CD1c-positive myeloid dendritic cell (primary cell): ENCODE results near the gene NFATC2.
"Not testable (repeated sequence)": the region's sequence is repeated elsewhere in the genome, so short reads cannot be mapped to it uniquely, and the experiment has no call there.

Source experiments
- DNase-seq: peaks from one replicate; pipeline ENCODE4 v3.0.0-alpha.2; 2016; ENCODE audit errors: extremely low spot score

NFATC2 gene

GRCh38 chr20:51540074-51540473 is 2.4 kb downstream of the NFATC2 start:
- not testable (repeated sequence) for DNase-seq

DNA sequence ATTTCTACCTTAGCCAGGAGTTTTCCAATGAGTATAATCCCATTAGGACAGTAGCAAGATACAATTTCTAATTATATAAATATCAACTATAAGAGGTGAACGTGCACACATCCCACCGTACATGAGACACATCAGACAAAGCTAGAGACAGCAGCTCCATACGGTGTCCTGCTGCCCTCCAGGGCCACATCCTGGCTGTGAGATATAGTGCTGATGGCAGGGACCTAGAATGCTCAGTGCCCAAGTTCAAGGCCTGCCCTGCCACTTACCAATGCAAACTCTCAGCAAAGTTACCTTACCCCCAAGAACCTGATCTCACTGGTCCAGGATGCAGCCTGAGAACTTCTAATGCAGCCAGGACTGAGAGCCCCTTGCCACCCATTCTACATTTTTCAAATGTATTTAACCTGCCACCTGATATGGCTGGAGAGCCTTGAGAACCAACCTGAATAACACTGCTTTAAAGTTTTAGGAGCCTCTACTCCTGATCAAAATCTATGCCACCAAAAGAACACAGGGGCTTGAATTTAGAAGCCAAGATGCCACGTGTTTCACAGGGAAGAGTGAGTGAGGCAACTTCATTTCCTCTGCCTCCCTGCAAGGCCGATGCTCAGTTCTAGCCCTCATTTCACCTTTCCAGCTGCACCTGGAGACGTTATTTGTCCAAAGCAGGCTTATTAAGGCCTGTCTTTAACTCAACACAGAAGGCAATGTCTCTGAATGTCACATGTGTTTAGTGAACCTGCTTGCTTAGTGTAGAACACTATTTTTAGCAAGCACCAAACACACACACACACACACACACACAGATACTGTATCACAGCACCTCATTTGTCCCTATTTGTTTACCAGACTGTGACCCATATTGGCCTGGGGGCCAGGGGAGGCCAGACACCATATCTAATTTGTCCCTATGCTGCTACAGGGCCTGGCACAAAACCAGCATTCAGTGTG is 6.1 kb downstream of the NFATC2 start:
- DNase-seq = no peak

DNA sequence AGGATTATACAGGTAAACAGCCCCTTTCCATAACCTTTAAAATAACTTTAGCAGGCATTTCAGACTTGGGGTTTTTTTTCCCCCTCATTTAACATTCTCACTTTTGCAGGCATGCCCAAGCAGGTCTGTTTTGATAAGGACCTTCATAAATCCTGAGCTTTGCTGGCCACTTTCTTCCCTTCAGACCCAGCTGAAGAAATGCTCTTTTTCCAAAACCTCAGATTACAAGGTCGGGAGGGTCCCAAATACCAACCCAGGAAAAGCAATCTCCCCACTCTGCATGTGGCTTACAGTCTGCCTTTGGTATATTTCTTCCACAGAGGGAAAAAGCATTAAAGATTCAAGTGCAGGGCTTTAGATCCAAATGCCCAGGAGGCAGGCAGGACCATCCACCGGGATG is 6.8 kb downstream of the NFATC2 start:
- DNase-seq = no peak

DNA sequence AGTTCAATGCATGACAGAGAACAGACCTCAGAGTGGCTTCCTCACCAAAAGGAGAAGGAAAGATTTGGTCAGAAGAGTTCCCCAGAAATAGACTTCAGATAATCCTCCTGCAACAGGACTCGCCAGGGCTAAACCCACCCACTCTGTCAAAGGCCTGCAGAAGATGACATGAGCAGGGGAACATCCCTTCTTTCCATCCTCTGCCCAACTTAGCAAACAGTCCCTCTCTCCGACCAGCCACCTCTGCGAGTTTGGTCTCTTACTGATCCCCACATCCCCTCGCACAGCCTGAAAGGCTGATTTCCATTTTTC is 7.5 kb downstream of the NFATC2 start:
- peak; percentile 86 for DNase-seq

DNA sequence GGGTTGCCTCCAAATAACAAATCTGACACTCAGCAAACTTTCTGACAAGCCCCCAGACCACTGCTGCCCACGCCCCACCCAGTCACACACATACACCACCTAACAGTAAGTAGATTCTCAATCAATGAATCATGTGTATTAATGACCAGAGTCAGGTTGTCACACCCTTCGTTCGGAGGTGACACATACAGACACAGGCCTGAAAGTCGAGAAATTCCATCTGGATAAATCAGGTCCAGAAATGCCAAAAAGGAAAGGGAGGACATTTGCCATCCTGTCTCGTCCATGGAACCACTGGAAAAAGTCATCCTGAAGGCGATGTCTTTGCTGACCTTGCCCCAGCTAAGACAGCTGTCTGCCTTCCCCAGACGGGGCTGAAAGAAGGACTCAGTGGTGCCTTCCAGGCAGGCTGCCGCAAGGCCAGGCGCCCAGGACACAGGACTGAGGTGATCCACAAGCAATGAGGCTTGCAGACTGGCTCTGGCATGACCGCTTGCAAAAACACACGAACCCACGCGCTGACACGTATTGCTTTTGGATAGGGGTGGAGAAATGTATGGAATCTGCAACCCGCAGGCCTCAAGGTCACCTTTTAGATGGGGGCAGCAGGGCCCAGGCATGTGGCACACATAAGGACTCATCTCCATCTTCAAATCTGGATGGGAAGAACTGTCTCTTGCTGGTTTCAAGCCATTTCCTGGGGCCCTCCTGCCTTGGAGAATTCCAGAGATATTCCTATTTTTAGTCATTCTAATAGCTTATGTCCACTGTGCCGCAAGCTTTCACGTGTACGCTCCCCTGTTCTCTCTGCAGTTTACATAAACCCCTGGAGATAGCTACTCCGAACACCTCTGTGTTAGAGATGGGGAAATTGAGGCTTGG is 9.0 kb downstream of the NFATC2 start:
- DNase-seq = no peak

DNA sequence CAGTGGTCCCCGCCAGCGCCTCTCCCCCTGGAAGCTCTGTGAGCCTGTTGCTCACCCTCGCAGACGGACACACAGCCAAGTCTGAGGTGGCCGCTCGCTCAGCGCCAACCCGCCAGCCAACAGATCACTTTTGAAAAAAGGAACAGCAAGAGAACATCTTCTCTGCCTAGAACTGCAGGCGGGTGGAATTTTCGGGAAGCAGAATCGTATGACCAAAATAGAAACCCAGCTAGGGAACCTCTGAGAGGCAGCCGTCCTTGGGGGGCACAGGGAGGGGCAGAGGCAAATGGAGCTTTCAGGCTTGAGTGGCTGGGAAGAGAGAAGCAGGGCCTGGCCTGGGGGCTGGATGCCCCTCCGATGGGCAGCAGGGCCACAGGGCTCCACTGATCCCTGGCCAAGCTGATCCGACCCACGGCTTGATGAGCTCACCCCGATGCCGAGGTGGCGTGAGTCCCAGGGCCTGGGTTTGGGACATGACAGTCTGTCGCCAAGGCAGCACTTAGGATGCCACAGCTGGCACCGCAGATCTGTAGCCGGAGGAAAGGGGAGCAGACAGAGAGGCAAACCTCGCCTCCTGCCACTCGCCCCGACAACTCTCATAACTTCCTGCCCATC is 9.8 kb downstream of the NFATC2 start:
- peak; percentile 89 for DNase-seq

- DNase-seq = peak; percentile 23
Measured at GRCh38 chr20:51531712-51532456, 10.6 kb downstream of the NFATC2 start.

GRCh38 chr20:51531141-51531710 is 11.3 kb downstream of the NFATC2 start:
- peak; percentile 23 for DNase-seq

DNA sequence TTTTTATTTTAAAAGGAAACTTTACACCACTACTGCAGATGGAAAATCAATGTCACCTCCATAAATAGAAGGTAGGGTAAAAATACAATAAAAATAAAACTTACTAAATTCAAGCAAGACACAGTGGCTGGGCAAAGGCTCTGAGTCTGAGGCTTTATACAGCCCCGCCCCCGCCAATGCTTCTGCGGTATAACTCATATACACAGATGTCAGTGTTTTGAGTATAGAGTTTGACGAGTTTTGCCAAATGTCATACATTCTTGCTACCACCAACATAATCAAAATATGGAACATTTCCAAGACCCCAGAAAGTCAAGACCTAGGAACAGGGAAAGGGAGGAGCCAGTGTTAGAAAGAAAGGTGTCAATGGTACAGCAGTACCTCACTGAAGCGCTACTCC is 12.8 kb downstream of the NFATC2 start:
- no peak for DNase-seq

GRCh38 chr20:51529081-51529681 is 13.3 kb downstream of the NFATC2 start:
- no peak for DNase-seq

DNA sequence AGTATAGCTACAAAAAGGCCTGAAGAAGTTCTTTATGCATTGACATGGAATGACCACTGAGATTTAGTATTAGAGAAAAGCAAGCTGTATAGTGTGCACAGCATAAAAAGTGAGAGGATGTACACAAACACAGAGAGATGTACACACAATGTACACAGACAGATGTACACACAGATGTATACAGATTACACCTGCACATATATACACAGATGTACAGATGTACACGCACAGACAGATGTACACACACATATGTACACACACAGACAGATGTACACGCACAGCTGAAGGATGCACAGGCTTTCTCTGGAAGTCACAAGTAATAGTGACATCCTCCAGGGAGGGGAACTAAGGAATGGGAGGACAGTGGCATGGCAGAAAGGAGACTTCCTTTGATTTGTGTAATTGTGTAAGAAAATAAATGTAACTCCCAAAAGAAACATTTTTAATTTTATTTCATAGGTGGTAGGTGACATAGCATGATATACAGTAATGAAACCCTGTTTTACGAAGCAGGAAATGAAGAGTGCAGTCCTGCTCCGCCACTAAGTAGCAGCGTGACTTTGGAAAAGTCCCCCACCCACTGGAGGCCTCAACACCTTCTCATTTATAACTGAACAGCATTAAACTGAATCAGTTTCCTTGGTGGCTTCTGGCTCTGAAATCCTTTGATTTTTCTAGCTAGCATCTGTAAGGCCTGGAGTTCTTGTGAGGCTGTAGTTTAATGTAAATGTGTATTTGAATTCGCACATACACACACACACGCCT is 14.1 kb downstream of the NFATC2 start:
- DNase-seq = peak; percentile 13

DNA sequence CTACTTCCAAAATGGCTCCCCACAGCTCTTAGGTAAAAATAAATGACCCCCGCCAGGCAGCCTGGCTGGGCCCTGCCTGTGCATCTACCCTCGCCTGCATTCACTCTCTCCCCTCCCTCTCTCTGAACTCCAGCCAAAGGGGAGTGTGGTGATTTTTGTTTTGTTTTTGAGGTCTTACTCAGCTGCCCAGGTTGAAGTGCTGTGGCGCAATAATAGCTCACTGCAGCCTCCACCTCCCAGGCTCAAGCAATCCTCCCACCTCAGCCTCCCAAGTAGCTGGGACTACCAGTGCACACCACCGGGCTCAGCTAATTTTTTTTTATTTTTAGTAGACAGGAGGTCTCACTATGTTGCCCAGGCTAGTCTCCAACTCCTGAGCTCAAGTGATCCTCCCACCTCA is 15.8 kb downstream of the NFATC2 start:
- DNase-seq = no peak

DNA sequence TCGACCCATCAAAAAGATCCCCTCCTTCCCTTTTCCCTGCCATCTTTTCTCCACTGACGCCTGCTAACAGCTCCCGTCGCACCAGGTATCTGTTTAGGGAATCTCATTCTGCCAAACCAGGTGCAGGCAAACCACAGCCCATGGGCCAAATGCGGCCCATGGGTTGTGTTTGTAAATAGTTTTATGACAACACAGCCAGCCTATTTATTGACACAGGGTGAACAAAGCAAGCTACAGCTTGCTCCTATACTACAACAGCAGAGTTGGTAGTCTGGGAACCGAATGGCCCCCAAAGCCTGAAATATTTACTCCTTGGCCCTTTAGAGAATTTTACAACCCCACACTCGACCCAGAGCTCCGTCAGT is 16.4 kb downstream of the NFATC2 start:
- DNase-seq = no peak

DNA sequence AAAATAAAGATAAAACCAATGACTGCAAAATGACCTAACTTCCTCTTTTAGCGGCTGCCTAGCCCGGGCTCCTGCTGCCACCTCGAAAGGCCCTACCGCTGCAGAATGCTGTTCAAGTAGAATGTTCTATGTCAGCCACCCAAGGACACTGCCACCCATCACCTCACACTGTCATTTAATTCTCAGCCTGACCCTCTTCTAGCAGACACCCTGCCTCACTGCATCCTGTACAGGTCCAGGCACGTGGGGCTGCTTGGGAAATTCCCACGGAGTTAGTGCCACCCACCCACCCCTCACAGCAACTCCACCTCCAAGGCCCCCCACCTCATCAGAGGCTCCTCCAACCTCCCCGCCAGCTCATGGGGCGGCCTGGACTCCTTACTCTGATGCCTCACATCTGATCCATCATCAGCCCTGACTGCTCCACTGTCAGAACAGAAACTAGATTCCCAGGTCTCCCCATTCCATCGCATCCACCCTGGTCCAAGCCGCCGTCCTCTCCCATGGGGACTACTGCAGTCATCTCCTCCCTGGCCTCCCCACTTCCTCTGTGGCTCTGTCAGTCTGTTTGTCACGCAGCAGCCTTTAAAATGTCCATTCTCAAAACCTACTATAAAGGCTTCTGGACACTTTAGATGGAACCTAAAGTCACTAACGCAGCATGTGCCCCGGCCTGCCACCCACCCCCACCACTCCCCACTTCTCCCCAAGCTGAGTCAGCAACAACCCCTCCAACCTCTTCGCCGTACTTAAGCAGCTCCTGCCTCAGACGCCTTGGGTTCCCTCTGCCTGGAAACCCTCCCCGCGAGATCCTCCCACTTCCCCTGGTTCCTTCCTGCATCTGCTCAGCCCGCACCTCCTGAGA is 17.0 kb downstream of the NFATC2 start:
- DNase-seq = peak; percentile 59

DNA sequence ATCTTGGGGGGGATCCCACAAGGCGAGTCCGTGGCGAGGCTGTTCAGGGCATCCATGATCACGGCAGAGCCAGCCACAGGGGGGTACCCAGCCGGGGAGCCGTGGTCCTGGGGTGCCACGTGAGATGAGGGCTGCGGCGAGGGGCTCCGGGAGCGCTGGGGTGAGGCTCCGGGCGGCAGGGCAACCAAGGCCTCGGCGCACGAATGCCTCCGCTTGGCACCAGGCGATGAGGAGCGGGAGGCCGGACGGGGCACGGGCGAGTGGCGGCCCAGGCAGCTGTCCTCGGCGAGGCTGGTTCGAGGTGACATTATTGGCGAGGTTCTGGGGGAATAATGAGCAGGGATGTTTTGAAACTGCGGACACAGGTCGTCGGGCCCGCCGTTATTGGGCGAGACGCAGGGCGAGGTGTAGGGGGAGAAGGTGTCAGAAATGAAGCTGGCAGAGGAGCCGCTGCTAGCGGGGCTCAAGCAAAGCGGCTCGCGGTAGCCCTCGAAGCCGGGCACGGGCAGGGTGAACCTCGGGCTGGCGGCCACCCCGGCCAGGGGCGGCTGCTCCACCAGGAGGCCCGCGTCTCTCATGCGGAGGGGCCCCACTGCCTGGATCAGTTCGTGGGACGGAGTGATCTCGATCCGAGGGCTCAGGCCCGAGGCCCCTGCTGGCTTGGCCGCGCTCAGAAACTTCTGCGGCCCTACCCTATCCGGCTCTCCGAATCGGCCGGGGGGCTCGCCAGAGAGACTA is 19.1 kb downstream of the NFATC2 start:
- DNase-seq = no peak

DNA sequence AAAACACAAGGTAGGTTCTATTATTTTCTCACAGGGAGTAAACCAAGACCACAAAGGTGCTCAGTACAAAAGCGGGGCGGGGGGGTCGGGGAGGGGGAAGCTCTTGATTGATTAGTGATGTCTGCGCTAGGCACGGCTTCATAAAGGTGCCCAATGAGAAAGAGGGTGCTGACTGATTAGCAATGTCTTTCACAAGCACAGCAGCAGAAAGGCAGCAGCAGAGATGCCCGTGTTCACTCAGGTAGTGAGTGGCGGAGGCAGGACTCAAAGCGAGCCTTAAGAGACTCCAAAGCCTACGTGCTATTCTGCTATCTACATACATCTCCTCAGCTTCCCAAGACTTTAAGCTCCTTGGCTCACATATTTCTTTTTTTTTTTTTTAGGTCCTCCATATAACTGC is 20.3 kb downstream of the NFATC2 start:
- DNase-seq = no peak

GRCh38 chr20:51517839-51518238 is 24.7 kb downstream of the NFATC2 start:
- DNase-seq = no peak

DNA sequence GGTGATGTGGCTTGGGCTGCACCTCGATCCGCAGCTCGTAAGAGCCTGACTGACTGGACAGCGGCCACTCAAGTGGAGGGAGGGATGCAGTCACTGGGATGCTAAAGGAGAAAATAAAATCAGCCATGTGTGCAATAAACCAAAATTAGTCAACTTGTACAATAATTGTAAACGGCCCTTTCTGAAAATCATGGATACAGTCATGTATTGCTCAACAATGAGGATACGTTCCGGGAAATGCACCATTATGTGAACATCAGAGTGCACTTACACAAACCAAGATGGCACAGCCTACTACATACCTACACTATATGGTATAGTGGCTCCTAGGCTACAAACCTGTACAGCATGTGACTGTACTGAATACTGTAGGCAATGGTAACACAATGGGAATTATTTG is 25.7 kb downstream of the NFATC2 start:
- DNase-seq = no peak

- no peak for DNase-seq
Measured at GRCh38 chr20:51514836-51515235, 27.7 kb downstream of the NFATC2 start.
